GM21381 (cell line): ENCODE results near the gene UBE2QL1.

Experiments used
- ATAC-seq: cut with Tn5 transposase; IDR thresholded peaks from one replicate; pipeline ENCODE4 v1.9.1; 2021; ENCODE audit warnings: mild to moderate bottlenecking, moderate library complexity; ENCODE audit not compliant: unreplicated experiment

The UBE2QL1 gene

DNA sequence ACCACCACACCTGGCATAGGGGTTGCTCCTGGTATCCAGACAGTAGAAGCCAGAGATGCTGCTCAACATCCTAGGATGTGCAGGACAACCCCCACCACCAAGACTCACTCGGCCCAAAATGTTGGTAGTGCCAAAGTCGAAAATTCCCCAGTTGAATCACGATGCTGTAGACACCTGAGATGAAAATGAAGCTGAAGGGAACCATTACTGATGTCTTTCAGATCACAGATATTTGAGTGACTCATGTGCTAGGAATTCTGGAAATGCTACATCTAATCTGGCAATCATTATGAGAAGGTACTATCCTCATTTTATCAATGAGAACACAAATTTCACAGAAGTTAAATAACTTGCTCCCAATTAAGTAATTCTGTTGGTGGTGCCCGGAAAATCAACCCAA is 21.0 kb upstream of the UBE2QL1 start:
- no peak for ATAC-seq

DNA sequence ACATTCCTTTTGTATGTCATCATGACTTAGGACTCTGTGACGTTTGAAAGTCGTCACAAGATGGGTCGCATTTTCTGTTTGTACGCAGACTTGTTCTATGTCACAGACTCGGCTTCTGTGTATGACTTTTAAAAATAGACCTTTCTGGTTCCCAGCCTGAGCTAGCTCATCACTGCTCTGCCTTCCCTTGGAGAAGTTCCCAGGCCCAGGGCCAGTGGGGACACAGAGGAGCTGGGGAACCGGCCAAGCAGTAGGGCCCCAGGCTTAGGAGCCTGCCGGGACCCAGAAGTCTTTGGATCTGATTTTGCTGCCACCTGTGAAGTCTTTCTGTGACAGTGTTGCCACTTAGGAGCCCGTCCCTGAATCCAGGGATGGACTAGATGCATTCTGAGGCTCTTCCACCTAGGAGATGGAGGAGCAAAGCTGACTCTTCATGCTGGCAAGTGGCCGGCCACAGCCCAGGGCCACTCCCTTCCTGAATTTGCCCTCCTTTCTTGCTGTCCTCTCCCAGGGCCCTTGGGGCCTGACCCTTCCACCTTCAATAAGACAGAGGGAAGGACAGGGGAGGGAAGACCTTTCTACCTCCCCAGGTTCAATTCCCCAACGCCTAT is 18.1 kb upstream of the UBE2QL1 start:
- ATAC-seq: no peak

DNA sequence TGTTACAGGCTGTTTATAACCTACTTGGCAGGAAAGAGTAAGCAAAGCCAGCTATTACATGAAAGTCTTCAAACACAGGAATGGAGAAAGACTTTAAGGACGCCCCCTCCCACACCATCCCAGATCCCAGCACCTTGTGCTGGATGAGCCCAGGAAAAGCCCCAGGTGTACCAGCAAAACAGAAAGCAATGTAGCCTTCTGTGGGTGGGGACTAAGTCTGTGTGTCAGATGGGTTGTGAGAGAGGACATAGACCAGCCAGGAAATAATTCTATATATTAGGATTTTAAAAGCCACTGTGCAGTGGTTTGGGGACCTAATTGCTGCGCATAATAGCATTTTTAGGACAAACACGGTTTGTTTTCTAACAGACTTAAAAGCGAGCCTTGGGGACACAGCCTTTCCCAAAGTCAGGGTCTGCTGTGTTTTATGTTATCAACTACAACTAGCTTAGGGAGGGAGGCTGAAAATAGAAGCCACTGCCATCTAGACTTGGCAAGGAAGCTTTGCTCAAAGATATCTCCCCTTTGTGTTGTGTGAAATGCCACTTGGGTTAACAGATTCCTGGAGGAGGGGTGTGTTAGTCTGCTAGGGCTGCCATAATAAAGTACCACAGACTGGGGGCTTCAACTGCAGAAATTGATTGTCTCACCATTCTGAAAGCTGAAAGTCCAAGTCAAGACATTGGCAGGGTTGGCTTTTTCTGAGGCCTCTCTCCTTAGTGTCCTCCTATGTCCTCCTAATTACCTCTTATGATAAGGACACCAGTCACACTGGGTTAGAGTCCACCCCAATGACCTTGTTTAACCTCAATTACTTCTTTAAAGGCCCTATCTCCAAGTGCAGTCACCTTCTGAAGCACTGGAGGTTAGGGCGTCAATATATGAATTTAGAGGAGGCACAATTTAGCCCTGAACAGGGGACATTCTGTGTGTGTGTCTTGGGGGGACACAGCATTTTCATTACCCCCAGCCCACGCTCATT is 17.2 kb upstream of the UBE2QL1 start:
- no peak for ATAC-seq

DNA sequence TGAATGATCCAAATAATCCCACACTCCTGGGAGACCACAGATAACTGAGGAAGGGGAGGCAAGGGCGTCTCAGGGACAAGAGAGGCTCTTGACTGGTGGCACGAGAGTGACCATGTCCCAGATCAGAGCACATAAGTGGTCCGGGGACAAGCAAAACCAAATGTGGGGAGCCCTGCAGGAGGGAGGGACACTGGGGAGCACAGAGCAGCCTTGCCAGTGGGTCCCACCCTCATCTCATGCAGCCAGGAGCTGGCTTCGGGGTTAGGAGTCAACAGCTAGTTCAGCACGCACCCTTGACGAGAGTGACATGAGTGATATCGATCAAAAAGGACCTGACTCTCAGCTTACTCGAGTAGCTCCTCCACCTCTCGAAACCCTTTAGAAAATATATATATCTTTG is 16.5 kb upstream of the UBE2QL1 start:
- no peak for ATAC-seq

DNA sequence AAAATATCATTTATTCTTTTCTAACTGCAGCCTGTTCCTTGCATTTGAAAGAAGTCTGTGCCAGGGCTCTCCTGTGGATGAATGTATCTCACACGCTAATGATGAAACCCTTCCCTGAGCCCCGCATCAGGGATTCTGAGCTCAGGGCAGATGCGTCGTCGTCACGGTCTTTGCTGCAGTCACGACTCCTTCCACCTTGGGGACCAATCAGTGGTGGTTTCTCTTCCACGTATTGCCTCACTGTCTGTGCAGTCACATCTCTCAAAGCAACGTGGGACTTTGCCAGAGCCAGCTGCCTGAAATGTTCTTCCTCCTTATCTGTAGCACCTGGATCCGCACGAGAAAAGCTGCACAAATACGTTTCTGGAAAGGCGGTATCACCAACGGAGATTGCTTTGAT is 13.9 kb upstream of the UBE2QL1 start:
- no peak for ATAC-seq

DNA sequence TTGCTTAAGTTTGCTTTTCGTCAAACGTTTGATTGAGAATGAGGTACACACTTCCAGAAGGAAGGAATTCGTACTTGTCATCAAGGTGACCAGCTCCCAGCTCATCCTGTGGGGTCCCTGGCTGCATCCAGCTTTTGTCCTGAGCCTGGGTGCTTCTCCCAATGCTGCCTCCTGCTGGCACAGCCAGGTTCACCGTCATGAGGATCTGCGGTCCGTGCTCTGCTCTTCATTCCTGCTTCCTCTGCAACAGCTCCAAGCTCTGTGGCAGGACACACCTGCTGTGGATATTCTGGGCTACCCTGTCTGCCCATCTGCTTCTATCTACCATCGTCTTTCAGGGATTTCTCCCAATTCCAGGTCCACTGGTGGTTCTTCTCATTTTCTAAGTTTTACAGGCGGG is 13.3 kb upstream of the UBE2QL1 start:
- no peak for ATAC-seq

DNA sequence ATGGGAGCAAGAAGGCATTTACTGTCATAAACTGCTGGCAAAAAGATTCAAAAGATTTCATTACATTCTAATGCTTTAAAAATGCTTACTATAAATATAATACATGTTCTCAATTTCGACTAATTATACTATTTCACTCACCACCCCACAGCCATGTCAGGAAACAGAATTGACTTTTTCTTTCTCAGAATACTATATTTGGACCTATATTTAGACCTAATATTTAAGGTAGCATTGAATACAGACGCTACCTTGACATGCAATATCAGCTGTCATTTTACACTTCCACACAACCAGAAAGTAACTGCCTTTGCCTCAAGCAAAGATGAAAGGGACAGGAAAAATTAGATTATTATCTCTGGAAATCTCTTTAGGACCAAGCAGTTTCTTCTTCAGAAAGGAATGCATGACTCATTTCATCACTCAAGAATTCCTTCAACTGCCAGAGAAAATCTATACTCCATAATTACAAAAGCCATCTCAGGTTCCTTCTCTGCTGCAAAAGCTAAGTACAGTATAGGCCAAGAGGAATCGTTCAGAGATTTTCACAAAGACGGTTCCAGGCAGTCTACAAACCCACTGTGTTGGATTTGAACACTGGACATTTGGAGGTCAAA is 11.8 kb upstream of the UBE2QL1 start:
- no peak for ATAC-seq

DNA sequence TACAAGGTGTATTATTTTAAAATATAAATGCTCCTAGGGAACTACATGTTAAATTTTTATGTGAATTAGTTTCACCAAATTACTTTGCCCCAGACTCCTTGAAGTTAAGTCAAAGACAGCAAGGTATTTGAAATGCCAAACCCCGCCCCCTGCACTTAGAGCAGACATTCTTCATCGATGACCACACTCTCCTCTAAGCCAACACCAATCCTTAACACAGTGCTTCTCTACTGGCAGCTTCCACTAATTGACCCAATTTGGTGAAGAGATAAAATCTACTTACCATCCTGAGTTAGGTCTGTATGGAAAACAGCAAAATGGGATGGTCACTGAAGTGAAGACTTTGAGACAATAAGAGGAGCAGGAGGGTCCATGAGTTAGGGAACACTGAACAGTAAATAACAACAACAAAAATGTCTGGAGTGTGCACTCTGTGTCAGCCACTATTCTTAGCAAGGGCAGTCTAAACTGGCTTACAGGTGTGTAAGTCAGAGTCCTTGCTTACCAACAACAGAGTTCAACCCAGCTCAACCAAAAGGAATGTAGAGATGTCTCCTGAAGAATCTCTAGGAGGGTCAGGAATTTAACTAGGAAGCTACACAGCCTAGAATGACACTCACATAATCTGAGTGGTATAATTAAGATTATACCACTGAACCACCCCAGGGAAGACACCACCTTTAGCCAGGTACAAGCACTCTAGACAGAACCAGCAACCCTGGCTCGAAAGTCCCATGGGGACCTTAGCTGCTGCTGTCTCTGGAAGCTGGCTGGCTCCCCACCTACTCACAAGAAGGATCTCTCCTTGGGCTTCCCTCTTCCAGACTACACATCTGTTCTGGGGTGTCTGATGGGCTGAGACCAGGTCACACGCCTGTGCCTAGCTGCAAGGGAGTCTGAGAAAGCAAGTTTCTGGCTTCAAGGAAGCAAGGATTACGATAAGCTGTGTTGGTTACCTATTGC is 8.8 kb upstream of the UBE2QL1 start:
- no peak for ATAC-seq

DNA sequence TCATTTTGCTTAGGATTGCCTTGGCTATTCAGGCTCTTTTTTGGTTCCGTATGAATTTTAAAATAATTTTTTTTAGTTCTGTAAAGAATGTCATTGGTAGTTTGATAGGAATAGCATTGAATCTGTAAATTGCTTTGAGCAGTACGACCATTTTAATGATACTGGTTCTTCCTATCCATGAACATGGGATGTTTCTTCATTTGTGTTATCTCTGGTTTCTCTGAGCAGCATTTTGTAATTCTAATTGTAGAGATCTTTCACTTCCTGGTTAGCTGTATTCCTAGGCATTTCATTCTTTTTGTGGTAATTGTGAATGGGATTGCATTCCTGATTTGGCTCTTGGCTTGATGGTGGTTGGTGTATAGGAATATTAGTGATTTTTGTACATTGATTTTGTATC is 6.3 kb upstream of the UBE2QL1 start:
- ATAC-seq: no peak

DNA sequence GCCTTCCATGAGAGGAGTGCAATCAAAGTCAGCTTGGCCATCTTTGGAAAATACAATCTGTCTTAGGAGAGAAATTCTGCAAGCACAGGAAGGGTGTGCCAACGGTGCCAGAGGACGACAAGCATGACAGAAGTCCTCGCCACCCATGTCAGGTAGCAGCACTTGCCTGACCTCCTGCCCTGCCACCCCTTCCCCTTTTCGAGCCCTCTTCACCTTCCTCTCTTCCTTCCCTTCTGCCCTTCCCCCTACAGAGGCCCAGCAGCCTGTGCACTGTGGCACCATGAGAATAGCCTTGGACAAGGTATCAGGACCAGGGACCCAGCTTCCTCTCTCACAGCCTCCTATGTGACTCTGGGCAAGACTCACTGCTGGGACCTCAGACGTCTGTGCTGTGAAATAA is 5.3 kb upstream of the UBE2QL1 start:
- ATAC-seq: no peak

DNA sequence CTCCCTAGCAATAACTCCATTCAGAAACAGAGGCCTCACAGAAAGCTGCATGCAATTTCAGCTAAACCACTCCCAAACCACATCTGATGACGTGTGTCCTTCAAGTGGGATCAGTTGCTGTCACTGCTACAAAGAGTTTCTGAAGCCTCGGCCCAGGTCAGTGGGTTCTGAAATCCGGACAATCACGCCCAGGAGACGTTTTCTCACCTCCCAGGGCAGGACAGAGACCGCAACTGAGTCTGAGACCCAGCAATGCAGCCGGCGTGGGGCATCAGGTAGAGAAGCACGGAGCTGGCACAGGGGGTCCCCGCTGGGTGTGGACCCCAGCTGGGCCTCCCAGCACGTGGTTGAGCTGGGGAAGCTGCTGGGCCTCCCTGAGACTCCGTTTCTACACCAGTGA is 2.6 kb upstream of the UBE2QL1 start:
- no peak for ATAC-seq

DNA sequence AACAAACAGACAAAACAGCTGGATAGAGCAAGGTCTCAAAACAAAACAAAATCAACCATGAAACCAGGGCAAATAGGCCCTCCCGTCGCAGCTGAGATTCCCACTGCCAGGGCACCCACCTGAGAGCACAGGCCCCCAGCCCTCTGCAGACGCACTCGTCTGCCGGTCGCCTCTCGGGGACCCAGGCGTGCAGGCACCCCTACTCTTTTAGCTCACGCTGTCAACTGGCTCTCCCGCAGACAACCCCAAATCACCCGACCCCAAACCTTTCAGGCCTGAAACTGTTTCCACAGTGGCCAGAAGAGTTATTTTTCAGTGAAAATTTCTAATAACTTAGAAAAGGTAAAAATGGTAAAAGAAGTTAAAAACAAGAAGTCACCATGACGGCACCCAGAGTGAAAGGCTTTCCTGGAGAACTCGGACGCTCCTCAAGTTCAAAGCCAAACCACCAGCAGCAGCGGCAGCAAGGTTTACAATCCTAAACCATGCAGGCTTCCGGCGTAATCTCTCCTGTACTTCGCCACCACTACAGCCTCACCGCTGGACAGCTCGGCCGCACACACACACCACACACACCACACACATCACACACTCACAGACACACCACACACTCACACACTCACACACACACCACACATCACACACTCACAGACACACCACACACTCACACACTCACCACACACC is 1.9 kb upstream of the UBE2QL1 start:
- no peak for ATAC-seq

DNA sequence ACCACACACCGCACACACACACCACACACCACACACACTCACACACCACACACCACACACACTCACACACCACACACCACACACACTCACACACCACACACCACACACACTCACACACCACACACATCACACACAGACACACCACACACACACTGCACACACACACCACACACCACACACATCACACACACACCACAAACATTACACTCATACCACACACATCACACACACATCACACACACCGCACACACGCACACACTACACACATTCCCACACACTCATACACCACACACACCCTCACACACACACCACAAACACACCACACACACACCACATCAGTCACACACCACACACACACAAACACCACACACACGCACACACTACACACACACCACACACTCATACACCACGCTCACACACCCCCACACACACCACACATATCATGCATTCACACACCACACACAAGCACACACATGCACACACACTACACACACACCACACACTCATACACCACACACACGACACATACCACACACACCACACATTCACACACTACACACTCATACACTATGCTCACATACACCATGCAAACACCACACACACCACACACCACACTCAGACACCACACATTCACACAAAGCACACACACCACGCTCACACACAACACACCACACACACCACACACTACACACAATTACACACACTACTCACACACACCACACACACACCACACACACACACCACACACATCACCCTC is 1.1 kb upstream of the UBE2QL1 start:
- no peak for ATAC-seq

DNA sequence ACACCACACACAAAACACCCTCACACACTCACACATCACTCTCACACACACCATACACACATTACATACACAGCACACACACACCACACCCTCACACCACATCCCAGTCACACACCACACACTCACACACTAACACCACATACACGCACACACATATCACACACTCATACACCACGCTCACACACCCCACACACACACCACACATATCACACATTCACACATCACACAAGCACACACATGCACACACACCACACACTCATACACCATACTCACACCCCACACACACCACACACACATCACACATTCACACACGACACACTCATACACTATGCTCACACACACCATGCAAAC is 543 bp upstream of the UBE2QL1 start:
- no peak for ATAC-seq

DNA sequence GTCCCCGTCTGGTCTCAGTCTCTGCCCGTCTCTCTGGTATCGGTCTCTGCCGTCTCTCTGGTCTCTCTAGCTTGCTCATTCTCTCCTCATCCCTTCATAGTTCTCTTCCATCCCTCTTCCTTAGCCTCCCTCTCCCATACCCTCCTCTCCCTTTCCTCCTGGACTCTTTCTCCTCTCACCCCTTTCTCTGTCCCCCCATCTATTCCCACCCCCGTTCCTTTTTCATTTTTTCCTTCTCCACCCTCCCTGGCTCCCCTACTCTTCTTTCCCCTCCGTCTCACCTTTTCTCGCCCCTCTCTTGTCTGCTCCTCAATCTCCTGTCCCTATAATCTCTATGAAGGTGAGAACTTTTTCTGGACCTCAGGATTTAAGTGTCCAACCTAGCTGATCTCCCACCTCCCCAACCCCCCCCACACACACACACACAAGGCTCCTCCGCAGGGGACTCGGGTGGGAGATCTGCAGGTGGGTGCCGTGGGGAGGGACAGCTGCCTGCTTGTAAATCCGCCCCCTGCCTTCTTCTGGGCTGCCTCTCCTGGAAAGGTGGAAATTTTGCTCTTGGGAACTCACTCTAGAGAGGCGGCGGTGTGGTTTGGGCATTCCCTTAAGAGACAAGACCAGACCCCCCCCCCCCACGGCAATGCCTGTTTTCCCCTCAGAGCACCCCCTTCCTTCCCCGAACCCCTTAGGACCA is 953 bp downstream of the UBE2QL1 start:
- no peak for ATAC-seq

DNA sequence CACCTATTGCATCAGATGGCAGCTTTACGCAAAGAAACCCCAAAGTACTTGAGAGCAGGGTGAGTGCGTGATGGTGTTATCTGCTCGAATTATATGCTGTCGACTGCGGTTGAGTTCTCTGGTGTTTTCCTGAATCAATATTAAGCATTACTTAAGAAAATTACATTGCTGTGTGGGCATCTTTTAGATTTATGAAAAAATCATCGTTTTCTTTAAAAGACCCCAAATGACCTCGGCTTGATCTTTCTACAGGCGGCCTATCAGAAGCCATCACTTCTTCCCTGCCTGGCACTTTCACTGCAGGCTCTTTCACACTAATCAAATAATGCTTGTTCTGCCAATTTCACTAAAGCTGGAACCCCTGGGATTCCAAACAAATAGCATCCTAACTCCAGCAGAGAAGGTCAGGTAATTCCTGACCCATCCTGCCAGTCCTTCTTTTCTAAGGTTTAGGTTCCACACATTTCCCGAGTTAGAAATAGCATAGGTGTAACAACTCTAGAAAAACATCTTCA is 1.7 kb downstream of the UBE2QL1 start:
- no peak for ATAC-seq

DNA sequence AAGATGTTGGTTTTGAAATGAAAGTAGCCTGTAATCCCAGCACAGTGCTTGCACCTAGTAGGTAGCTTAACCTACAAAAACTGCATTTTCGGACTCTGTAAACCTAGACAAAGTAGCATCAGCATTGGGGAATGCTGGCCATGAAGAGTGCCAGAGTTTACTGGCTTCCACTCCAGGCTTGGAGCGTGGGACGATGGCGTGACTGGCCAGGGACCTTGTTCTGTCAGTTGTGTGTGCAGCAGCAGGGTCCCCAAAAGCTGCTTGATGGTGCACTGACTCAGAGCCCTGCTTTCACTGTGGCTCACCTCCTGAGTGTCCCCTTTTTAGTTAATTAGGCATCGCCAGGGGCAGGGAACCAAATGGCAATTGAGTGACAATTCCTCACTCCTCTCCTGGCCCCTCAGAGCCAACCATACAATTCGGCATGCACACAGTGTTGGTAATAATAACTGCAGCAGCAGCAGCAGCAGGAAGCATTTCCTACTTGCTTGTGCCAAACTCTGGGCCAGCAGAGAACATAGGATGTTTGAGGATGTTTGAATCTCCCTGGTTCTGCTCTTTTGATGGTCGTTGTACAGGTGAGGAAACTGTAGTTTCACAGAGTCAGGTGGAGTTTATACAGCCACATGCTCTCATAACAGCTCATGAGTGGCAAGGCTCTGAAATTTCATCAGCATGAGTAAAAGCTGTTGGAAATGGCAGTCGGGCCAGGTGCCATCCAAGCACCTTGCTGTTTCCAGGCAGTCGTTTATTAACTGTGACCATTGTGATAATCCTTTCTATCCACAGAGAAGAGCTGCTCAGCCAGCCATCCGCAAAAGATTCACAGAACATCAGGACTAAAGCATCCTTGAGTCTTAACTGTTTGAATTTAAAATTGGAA is 4.2 kb downstream of the UBE2QL1 start:
- no peak for ATAC-seq
